Spleen (tissue), 7 donors: ENCODE measurements around the gene PRSS2.

Experiments
- POLR2AphosphoS5 ChIP-seq, 3 donors: sonication (generic); formaldehyde crosslinking; IDR thresholded peaks; one replicate each; pipeline ENCODE4 v1.5.1; 2017; ENCODE audit warnings: antibody characterized with exemption in 3 of 3
- TF ChIP-seq, protein P1 (sequence below), 11 experiments: fragments of 200-600 bp in 7 of 11; fragments of 450-650 bp in 4 of 11; sonication (generic) in 4 of 11; IDR thresholded peaks in 8 of 11; conservative IDR thresholded peaks in 3 of 11; 1 replicate in 7 of 11; 2 replicates in 4 of 11; pipeline versions ENCODE4 v1.4.0 to v1.8.0; 2016 to 2021; ENCODE audit warnings: antibody characterized with exemption in 11 of 11, inconsistent platforms in 4 of 11, mild to moderate bottlenecking in 1 of 11
- donor health status: DM: no; HTN: no; CAD: no; lungs with moderate emphysema.
- donor health status: DM: no; HTN: no; CAD: no.
- donor health status: DM: no; HTN: no; CAD: no.

DNA sequence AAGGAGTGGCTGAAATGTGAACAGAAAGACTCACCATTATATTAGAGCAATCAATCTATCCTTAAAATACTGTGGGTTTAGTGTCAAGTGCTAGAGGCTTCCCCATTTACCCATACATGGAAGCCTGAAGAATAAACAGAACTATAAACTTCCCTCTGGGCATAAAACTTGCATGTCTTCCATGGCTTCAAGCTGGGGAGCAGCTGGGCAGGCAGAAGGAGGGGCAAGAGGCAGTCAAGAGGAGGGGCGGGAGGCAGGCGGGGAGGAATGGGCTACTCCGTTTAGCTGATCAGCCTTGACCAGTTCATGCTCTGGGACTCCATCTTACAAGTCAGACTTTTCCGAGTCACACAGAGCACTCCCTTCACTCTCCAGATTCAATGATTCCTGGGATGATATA, 25.0 kb upstream of the PRSS2 start:
- TF ChIP-seq, protein P1, sequence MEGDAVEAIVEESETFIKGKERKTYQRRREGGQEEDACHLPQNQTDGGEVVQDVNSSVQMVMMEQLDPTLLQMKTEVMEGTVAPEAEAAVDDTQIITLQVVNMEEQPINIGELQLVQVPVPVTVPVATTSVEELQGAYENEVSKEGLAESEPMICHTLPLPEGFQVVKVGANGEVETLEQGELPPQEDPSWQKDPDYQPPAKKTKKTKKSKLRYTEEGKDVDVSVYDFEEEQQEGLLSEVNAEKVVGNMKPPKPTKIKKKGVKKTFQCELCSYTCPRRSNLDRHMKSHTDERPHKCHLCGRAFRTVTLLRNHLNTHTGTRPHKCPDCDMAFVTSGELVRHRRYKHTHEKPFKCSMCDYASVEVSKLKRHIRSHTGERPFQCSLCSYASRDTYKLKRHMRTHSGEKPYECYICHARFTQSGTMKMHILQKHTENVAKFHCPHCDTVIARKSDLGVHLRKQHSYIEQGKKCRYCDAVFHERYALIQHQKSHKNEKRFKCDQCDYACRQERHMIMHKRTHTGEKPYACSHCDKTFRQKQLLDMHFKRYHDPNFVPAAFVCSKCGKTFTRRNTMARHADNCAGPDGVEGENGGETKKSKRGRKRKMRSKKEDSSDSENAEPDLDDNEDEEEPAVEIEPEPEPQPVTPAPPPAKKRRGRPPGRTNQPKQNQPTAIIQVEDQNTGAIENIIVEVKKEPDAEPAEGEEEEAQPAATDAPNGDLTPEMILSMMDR (IDR thresholded peaks at IDR 0.05 in 8 of 11, conservative IDR thresholded peaks at IDR 0.05 in 3 of 11): no peak
- TF ChIP-seq POLR2AphosphoS5 (IDR thresholded peaks at IDR 0.05): no peak
